ENCODE data around the gene GPR37L1. TPM values are rescaled to one million over a fixed set of nuclear protein-coding genes. Genes with fewer than 3 reads are reported as not detected.
A peak's percentile ranks its signal among the peaks of the same experiment; 100 is the strongest.
"Not testable (repeated sequence)": the region's sequence is repeated elsewhere in the genome, so short reads cannot be mapped to it uniquely, and the experiment has no call there.

Gene GPR37L1
- total RNA-seq, 2 experiments from 2014 or later: 0.03 TPM; not detected in 1

GRCh38 chr1:202145068-202145743, 22.5 kb downstream of the GPR37L1 start:
- H3K4me2 ChIP-seq (ENCODE audit: low read length): peak overlapping the region; percentile 94
- POLR2A ChIA-PET: interaction anchor here (1.0 kb wide), 2 partner anchors 9 to 15 kb away, joined by 6 to 7 read pairs; partner anchors contain the start of gene PTPN7
- no peaks in the 10 kb centered on the region for H4K20me1 ChIP-seq (ENCODE audit: insufficient read depth, low read length)
- H3K9me3 ChIP-seq (ENCODE audit: low read length): no peaks in the 10 kb centered on the region
- intact Hi-C loops (cut with micrococcal nuclease; ENCODE audit: unreplicated experiment): no loop called here
- H2AFZ ChIP-seq (ENCODE audit: low read length): peak overlapping the region; percentile 83; the same call in 1 of the 2 replicates
- no peaks in the 10 kb centered on the region for H3K9me2 ChIP-seq (ENCODE audit: insufficient read depth, low read length)
- peak overlapping the region; percentile 85 for H3K4me3 ChIP-seq (ENCODE audit: low read depth, low read length, poor library complexity, severe bottlenecking)
- DNase-seq (ENCODE audit: low spot score): no peak
- peaks cover 17% of the 10 kb centered on the region for H3K4me1 ChIP-seq (ENCODE audit: insufficient read depth, low read length, poor library complexity, severe bottlenecking)
- no peak for TF ChIP-seq CTCF (conservative IDR thresholded peaks at IDR 0.05; ENCODE audit: low read length)
- no peak for TF ChIP-seq EZH2phosphoT487 (IDR thresholded peaks at IDR 0.05; ENCODE audit: borderline replicate concordance, low read depth, low read length)
- BruUV-seq (replicated peaks): TSS peak; percentile 63
- peak overlapping the region; percentile 71 for H3K27ac ChIP-seq (ENCODE audit: low read depth, low read length, poor library complexity, severe bottlenecking)
- CTCF ChIA-PET (ENCODE audit: unreplicated experiment): interaction anchor here (1.4 kb wide), 1 partner anchor 10 kb away, joined by 3 read pairs; no protein-coding TSS in a partner anchor
- H3K79me2 ChIP-seq (ENCODE audit: insufficient read depth, low read depth, low read length): peaks cover 37% of the 10 kb centered on the region
- H3K36me3 ChIP-seq (ENCODE audit: insufficient read depth, low read length): peaks cover 50% of the 10 kb centered on the region

- intact Hi-C loops (cut with micrococcal nuclease; ENCODE audit: unreplicated experiment); H2AFZ ChIP-seq (ENCODE audit: low read length); H3K9me3 ChIP-seq (ENCODE audit: low read length); H3K4me3 ChIP-seq (ENCODE audit: low read depth, low read length, poor library complexity, severe bottlenecking); H3K27ac ChIP-seq (ENCODE audit: low read depth, low read length, poor library complexity, severe bottlenecking); CTCF ChIA-PET (ENCODE audit: unreplicated experiment); H3K9me2 ChIP-seq (ENCODE audit: insufficient read depth, low read length); BruUV-seq (replicated peaks); H4K20me1 ChIP-seq (ENCODE audit: insufficient read depth, low read length); DNase-seq (ENCODE audit: low spot score): not testable (repeated sequence)
- Histone ChIP-seq H3K4me2 (ENCODE audit: low read length) (peak overlapping the region; percentile 94; the same call in 1 of the 2 replicates), H3K4me1 (ENCODE audit: insufficient read depth, low read length, poor library complexity, severe bottlenecking) (peaks cover 17% of the 10 kb centered on the region), H3K36me3 (ENCODE audit: insufficient read depth, low read length) (peaks cover 50% of the 10 kb centered on the region), H3K79me2 (ENCODE audit: insufficient read depth, low read depth, low read length) (peaks cover 32% of the 10 kb centered on the region)
- POLR2A ChIA-PET: interaction anchor here (1.0 kb wide), 2 partner anchors 9 to 14 kb away, joined by 6 to 7 read pairs; partner anchors contain the start of gene PTPN7
These were observed 23.0 kb downstream of the GPR37L1 start for GRCh38 chr1:202145744-202146140.

- Histone ChIP-seq H2AFZ (ENCODE audit: low read length) (no peak overlapping the region), H3K4me2 (ENCODE audit: low read length) (no peak overlapping the region), H3K27ac (ENCODE audit: low read depth, low read length, poor library complexity, severe bottlenecking) (no peak overlapping the region), H3K36me3 (ENCODE audit: insufficient read depth, low read length) (peaks cover 50% of the 10 kb centered on the region), H3K79me2 (ENCODE audit: insufficient read depth, low read depth, low read length) (peaks cover 26% of the 10 kb centered on the region), H3K9me3 (ENCODE audit: low read length) (no peaks in the 10 kb centered on the region), H3K4me1 (ENCODE audit: insufficient read depth, low read length, poor library complexity, severe bottlenecking) (peaks cover 17% of the 10 kb centered on the region), H4K20me1 (ENCODE audit: insufficient read depth, low read length) (no peaks in the 10 kb centered on the region), H3K4me3 (ENCODE audit: low read depth, low read length, poor library complexity, severe bottlenecking) (no peak overlapping the region), H3K9me2 (ENCODE audit: insufficient read depth, low read length) (no peaks in the 10 kb centered on the region)
- no TSS peak for BruUV-seq (replicated peaks)
- ChIA-PET POLR2A (interaction anchor here (1.0 kb wide), 2 partner anchors 8 to 14 kb away, joined by 6 to 7 read pairs; partner anchors contain the start of gene PTPN7), CTCF (ENCODE audit: unreplicated experiment) (no interaction called here)
- DNase-seq (ENCODE audit: low spot score): no peak
- no peak for TF ChIP-seq EZH2phosphoT487 (IDR thresholded peaks at IDR 0.05; ENCODE audit: borderline replicate concordance, low read depth, low read length)
- TF ChIP-seq CTCF (conservative IDR thresholded peaks at IDR 0.05; ENCODE audit: low read length): no peak
- intact Hi-C loops (cut with micrococcal nuclease; ENCODE audit: unreplicated experiment): no loop called here
These were observed 23.6 kb downstream of the GPR37L1 start for GRCh38 chr1:202146279-202146678.

All from OCI-LY7 (cell line).